CD4-positive, alpha-beta memory T cell (primary cell): Measurements from ENCODE around the gene PILRB. TPM values are rescaled to one million over a fixed set of nuclear protein-coding genes. Genes with fewer than 3 reads are reported as not detected.
A peak's percentile ranks its signal among the peaks of the same experiment; 100 is the strongest.
"Not testable (repeated sequence)": the region's sequence is repeated elsewhere in the genome, so short reads cannot be mapped to it uniquely, and the experiment has no call there.

ENCODE experiments used
- CTCF ChIA-PET: fragments of 350-600 bp; sonication (Branson Sonifier 250); formaldehyde crosslinking; loops from one replicate; lab custom pipeline; 2021; ENCODE audit warnings: inconsistent platforms; ENCODE audit not compliant: partially characterized antibody; lab: Charles Lee
- POLR2A ChIA-PET: fragments of 350-600 bp; sonication (Branson Sonifier 250); formaldehyde crosslinking; loops from one replicate; lab custom pipeline; 2021; ENCODE audit not compliant: partially characterized antibody; lab: Charles Lee
- DNase-seq, 5 donors: peaks; one replicate each; pipeline versions ENCODE4 v3.0.0 to v3.0.0-alpha.2; 2020 to 2022; ENCODE audit warnings: mixed read lengths in 1 of 5
- H3K27ac ChIP-seq: one replicate; pipeline ENCODE4 v1.7.0; 2013; ENCODE audit warnings: low read depth, low read length
- H3K27me3 ChIP-seq: 2 replicates; pipeline ENCODE4 v1.7.0; 2013; ENCODE audit warnings: mild to moderate bottlenecking, low read length, moderate library complexity; ENCODE audit not compliant: insufficient read depth
- H3K36me3 ChIP-seq: 2 replicates; pipeline ENCODE4 v1.7.0; 2013; ENCODE audit warnings: mild to moderate bottlenecking, low read length, moderate library complexity; ENCODE audit not compliant: insufficient read depth
- H3K4me1 ChIP-seq: 2 replicates; pipeline ENCODE4 v1.7.0; 2013; ENCODE audit warnings: mild to moderate bottlenecking, low read length, moderate library complexity; ENCODE audit not compliant: insufficient read depth
- H3K4me3 ChIP-seq, 2 donors: one replicate each; pipeline ENCODE4 v1.7.0; 2013; ENCODE audit warnings: low read length in 2 of 2, mild to moderate bottlenecking in 1 of 2
- H3K9me3 ChIP-seq, 2 donors: one replicate each; pipeline ENCODE4 v1.7.0; 2013; ENCODE audit warnings: low read length in 2 of 2, control low read depth in 1 of 2; ENCODE audit not compliant: control insufficient read depth in 1 of 2
- H3K27ac Mint-ChIP-seq, 7 donors: one replicate each; pipeline ENCODE4 v1.8.0; 2020 to 2021; ENCODE audit warnings: mixed read lengths in 7 of 7, mild to moderate bottlenecking in 6 of 7, inconsistent platforms in 3 of 7, moderate library complexity in 3 of 7
- H3K27me3 Mint-ChIP-seq, 2 donors: one replicate each; pipeline ENCODE4 v1.8.0; 2020 to 2021; ENCODE audit warnings: mixed read lengths in 2 of 2
- H3K36me3 Mint-ChIP-seq, 2 donors: one replicate each; pipeline ENCODE4 v1.8.0; 2020 to 2021; ENCODE audit warnings: mixed read lengths in 2 of 2, inconsistent platforms in 1 of 2, mild to moderate bottlenecking in 1 of 2
- H3K4me1 Mint-ChIP-seq, 4 donors: one replicate each; pipeline ENCODE4 v1.8.0; 2020 to 2021; ENCODE audit warnings: mixed read lengths in 4 of 4, mild to moderate bottlenecking in 1 of 4
- H3K4me3 Mint-ChIP-seq, 8 donors: one replicate each; pipeline ENCODE4 v1.8.0; 2020 to 2021; ENCODE audit warnings: mixed read lengths in 8 of 8, mild to moderate bottlenecking in 7 of 8, moderate library complexity in 6 of 8, inconsistent platforms in 3 of 8
- H3K9me3 Mint-ChIP-seq, 8 donors: one replicate each; pipeline ENCODE4 v1.8.0; 2020 to 2021; ENCODE audit warnings: mixed read lengths in 8 of 8, mild to moderate bottlenecking in 5 of 8, inconsistent platforms in 3 of 8, moderate library complexity in 1 of 8
- intact Hi-C: fragments of 100-400 bp; cut with micrococcal nuclease; formaldehyde crosslinking; loops from one replicate; pipeline ENCODE4 v1.15.1; 2023
- polyA plus RNA-seq, 2 donors: library from polyadenylated mRNA; unstranded; fragments of 300-500 nt; fragmentation: Illumina TruSeq; gene quantifications; one replicate each; pipeline ENCODE4 v1.2.3, GENCODE V29; 2021
- total RNA-seq, 2 experiments: library from RNA; stranded (reverse); gene quantifications; one replicate each; pipeline ENCODE4 v1.2.3, GENCODE V29; 2021

Gene PILRB
- total and polyA plus RNA-seq, 4 experiments from 2014 or later: 1.1 to 117 (median 54.7) TPM

DNA sequence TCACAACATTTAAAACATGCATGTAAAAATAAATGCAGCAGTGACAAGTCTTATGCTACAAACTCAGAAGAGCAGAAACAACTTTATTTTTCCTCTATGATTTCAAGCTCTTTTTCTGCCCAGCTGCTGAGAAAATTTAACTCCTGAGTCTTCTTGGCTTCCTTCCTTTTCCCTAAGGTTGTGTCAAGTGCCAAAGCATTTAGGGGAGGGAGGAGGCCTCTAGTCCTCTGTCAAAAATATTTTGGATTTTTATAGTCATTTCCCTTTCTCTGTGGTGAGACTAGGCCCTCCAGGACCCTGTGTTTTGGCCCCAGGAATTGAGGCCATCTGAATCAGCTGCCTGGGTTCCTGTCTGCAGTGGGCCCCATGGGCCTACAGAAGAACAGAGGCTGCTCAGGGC is 11.0 kb upstream of the PILRB start:
- Histone ChIP-seq H3K27me3 (no peaks in the 10 kb centered on the region), H3K4me1 (peaks cover 29% of the 10 kb centered on the region), H3K4me3 (no peak overlapping the region), H3K9me3 (no peaks in the 10 kb centered on the region), H3K36me3 (peaks cover 38% of the 10 kb centered on the region), H3K27ac (no peak overlapping the region)
- Mint-ChIP-seq H3K27me3 (no peaks in the 10 kb centered on the region), H3K27ac (peak overlapping the region in 6 of 7 donors; percentile 65 to 94 (median 82)), H3K9me3 (no peaks in the 10 kb centered on the region), H3K4me3 (no peak overlapping the region), H3K36me3 (peaks cover 30 to 61% of the 10 kb centered on the region in 2 donors), H3K4me1 (peaks cover 11 to 32% (median 23%) of the 10 kb centered on the region in 4 donors)
- intact Hi-C loops: no loop called here
- ChIA-PET CTCF (interaction anchor here (0.5 to 2.3 kb wide), 9 partner anchors 57 to 356 kb away, joined by 3 to 13 read pairs (median 4); no protein-coding TSS in a partner anchor), POLR2A (interaction anchor here (1.1 to 1.2 kb wide), 2 partner anchors 82 to 214 kb away, joined by 3 to 4 read pairs; partner anchors contain the start of gene ZCWPW1)
- DNase-seq: no peak

DNA sequence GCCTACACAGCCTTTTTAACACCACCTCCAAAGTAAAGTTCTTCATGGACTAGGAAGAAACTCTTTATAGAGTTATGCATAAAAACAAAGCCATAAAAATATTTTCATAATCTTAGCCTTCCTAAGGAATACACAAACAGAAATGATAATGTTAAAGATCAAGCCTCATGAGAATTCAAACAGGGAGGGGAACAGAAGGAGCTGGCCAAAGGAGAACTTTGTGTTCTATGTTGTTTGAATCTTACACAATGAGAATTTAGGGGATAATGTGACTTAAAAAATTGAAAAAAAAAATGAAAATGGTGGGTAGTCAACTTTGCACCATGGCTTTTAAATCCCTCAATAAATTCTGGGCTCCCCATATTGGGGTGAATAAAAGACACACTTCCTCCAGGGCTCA is 9.1 kb upstream of the PILRB start:
- no peaks in the 10 kb centered on the region for H3K27me3 Mint-ChIP-seq
- H3K9me3 Mint-ChIP-seq: no peaks in the 10 kb centered on the region
- CTCF ChIA-PET: interaction anchor here (1.6 kb wide), 1 partner anchor 13 kb away, joined by 3 read pairs; no protein-coding TSS in a partner anchor
- Histone ChIP-seq H3K4me3 (no peak overlapping the region), H3K27me3 (no peaks in the 10 kb centered on the region), H3K27ac (no peak overlapping the region), H3K4me1 (peaks cover 35% of the 10 kb centered on the region), H3K36me3 (peaks cover 40% of the 10 kb centered on the region), H3K9me3 (no peaks in the 10 kb centered on the region)
- peaks cover 14 to 40% (median 24%) of the 10 kb centered on the region in 4 donors for H3K4me1 Mint-ChIP-seq
- intact Hi-C loops: no loop called here
- peaks cover 22 to 53% of the 10 kb centered on the region in 2 donors for H3K36me3 Mint-ChIP-seq
- peak overlapping the region in 4 of 7 donors; percentile 13 to 60 (median 38) for H3K27ac Mint-ChIP-seq
- H3K4me3 Mint-ChIP-seq: no peak overlapping the region
- POLR2A ChIA-PET: interaction anchor here (0.6 kb wide), 1 partner anchor 566 kb away, joined by 3 read pairs; no protein-coding TSS in a partner anchor
- DNase-seq: no peak

DNA sequence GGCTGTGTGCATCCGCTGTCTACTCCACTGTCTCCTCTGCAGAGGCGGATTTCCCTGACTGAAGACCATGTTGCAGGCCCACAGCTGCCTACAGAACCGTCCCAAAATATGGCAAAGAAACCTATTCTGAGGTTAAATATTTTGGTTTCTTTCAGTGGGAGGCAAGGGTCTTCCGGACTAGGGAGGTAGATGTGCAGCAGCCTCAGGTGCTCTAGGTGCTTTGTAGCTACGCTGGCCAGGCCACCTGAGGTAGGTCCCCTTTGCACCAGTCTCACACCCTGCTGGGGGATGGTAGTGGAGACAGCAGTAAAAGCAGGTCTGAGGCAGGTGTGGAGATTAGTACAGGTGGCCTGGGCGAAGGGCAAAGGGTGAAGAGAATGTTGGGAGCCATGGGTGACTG is 8.2 kb upstream of the PILRB start:
- peaks cover 41% of the 10 kb centered on the region for H3K36me3 ChIP-seq
- ChIA-PET POLR2A (no interaction called here), CTCF (interaction anchor here (1.6 kb wide), 1 partner anchor 14 kb away, joined by 3 read pairs; no protein-coding TSS in a partner anchor)
- peaks cover 29% of the 10 kb centered on the region for H3K4me1 ChIP-seq
- no peaks in the 10 kb centered on the region for H3K9me3 ChIP-seq
- no peaks in the 10 kb centered on the region for H3K27me3 ChIP-seq
- peak overlapping the region in 3 of 7 donors; percentile 66 to 82 (median 74) for H3K27ac Mint-ChIP-seq
- H3K9me3 Mint-ChIP-seq: no peaks in the 10 kb centered on the region
- H3K4me1 Mint-ChIP-seq: peaks cover 8 to 32% (median 17%) of the 10 kb centered on the region in 4 donors
- H3K4me3 ChIP-seq: no peak overlapping the region
- no peaks in the 10 kb centered on the region for H3K27me3 Mint-ChIP-seq
- H3K4me3 Mint-ChIP-seq: peak overlapping the region in 1 of 8 donors; percentile 20
- H3K36me3 Mint-ChIP-seq: peaks cover 23 to 50% of the 10 kb centered on the region in 2 donors
- no peak overlapping the region for H3K27ac ChIP-seq
- intact Hi-C loops: no loop called here
- DNase-seq: no peak

- Histone ChIP-seq H3K36me3 (peaks cover 52% of the 10 kb centered on the region), H3K4me1 (peaks cover 20% of the 10 kb centered on the region), H3K27me3 (no peaks in the 10 kb centered on the region), H3K27ac (no peak overlapping the region), H3K4me3 (no peak overlapping the region), H3K9me3 (no peaks in the 10 kb centered on the region)
- peaks cover 5 to 27% (median 14%) of the 10 kb centered on the region in 4 donors for H3K4me1 Mint-ChIP-seq
- peaks cover 25 to 59% of the 10 kb centered on the region in 2 donors for H3K36me3 Mint-ChIP-seq
- H3K27ac Mint-ChIP-seq: peak overlapping the region in 4 of 7 donors; percentile 43 to 75 (median 58)
- DNase-seq: no peak
- H3K4me3 Mint-ChIP-seq: peak overlapping the region in 5 of 8 donors; percentile 15 to 63 (median 59)
- CTCF ChIA-PET: no interaction called here
- POLR2A ChIA-PET: no interaction called here
- H3K9me3 Mint-ChIP-seq: no peaks in the 10 kb centered on the region
- H3K27me3 Mint-ChIP-seq: no peaks in the 10 kb centered on the region
- intact Hi-C loops: no loop called here
Measured at GRCh38 chr7:100351657-100352058, 6.3 kb upstream of the PILRB start.

- CTCF ChIA-PET, H3K27me3 Mint-ChIP-seq, DNase-seq, intact Hi-C loops, H3K27ac ChIP-seq, H3K27me3 ChIP-seq, H3K9me3 ChIP-seq, POLR2A ChIA-PET, H3K9me3 Mint-ChIP-seq: not testable (repeated sequence)
- Histone ChIP-seq H3K4me3 (peak overlapping the region in 1 of 2 donors; percentile 35), H3K4me1 (peaks cover 20% of the 10 kb centered on the region), H3K36me3 (peaks cover 51% of the 10 kb centered on the region)
- Mint-ChIP-seq H3K4me1 (peaks cover 5 to 27% (median 14%) of the 10 kb centered on the region in 4 donors), H3K4me3 (peak overlapping the region in 6 of 8 donors; percentile 5 to 67 (median 55)), H3K27ac (peak overlapping the region in 4 of 7 donors; percentile 29 to 79 (median 44)), H3K36me3 (peaks cover 22 to 54% of the 10 kb centered on the region in 2 donors)
Measured at GRCh38 chr7:100352230-100352781, 5.6 kb upstream of the PILRB start.

GRCh38 chr7:100352984-100353684 is 4.8 kb upstream of the PILRB start:
- no peaks in the 10 kb centered on the region for H3K27me3 ChIP-seq
- ChIA-PET POLR2A (no interaction called here), CTCF (no interaction called here)
- H3K36me3 ChIP-seq: peaks cover 48% of the 10 kb centered on the region
- peaks cover 20% of the 10 kb centered on the region for H3K4me1 ChIP-seq
- Mint-ChIP-seq H3K36me3 (peaks cover 20 to 50% of the 10 kb centered on the region in 2 donors), H3K27ac (peak overlapping the region in 6 of 7 donors; percentile 43 to 78 (median 74)), H3K9me3 (no peaks in the 10 kb centered on the region), H3K27me3 (no peaks in the 10 kb centered on the region), H3K4me3 (peak overlapping the region; percentile 5 to 81 (median 53)), H3K4me1 (peaks cover 5 to 27% (median 14%) of the 10 kb centered on the region in 4 donors)
- H3K27ac ChIP-seq: peak overlapping the region; percentile 8
- intact Hi-C loops: no loop called here
- H3K4me3 ChIP-seq: no peak overlapping the region
- no peak for DNase-seq
- no peaks in the 10 kb centered on the region for H3K9me3 ChIP-seq
